H1 (cell line): ENCODE measurements around the gene EEF2K. TPM values are rescaled to one million over a fixed set of nuclear protein-coding genes. Genes with fewer than 3 reads are reported as not detected.
A peak's percentile ranks its signal among the peaks of the same experiment; 100 is the strongest.

ENCODE experiments used
- CTCF ChIA-PET: fragments of 300-600 bp; sonication (Branson Sonifier 250); formaldehyde crosslinking; loops from one replicate; lab custom pipeline; 2021; ENCODE audit not compliant: partially characterized antibody; lab: Charles Lee
- POLR2A ChIA-PET: fragments of 300-600 bp; sonication (Branson Sonifier 250); formaldehyde crosslinking; loops from one replicate; lab custom pipeline; 2021; ENCODE audit warnings: inconsistent platforms; ENCODE audit not compliant: partially characterized antibody; lab: Charles Lee
- DNase-seq, 2 experiments: peaks; one replicate each; pipeline versions ENCODE4 v3.0.0 to v3.0.0-alpha.2; 2010 to 2022; ENCODE audit warnings: low spot score in 2 of 2, low read depth in 1 of 2, mixed read lengths in 1 of 2
- FAIRE-seq: peaks from 2 replicates; lab custom pipeline; 2011; peaks lifted over from hg19 to GRCh38; lab: Jason Lieb, UNC
- H2AFZ ChIP-seq: 2 replicates; pipeline ENCODE4 v1.8.1; 2012; ENCODE audit warnings: low read length, inconsistent platforms
- H2AK5ac ChIP-seq: 2 replicates; pipeline ENCODE4 v1.6.1; 2013; ENCODE audit warnings: low read depth, low read length
- H2BK120ac ChIP-seq: replicated peaks from 2 replicates; pipeline ENCODE3; 2013; ENCODE audit warnings: low read depth, low read length, inconsistent platforms
- H2BK12ac ChIP-seq: 2 replicates; pipeline ENCODE4 v1.6.1; 2013; ENCODE audit warnings: low read depth, low read length
- H2BK15ac ChIP-seq: 2 replicates; pipeline ENCODE4 v1.6.1; 2013; ENCODE audit warnings: low read length
- H2BK20ac ChIP-seq: 2 replicates; pipeline ENCODE4 v1.6.1; 2013; ENCODE audit warnings: low read length
- H2BK5ac ChIP-seq: 2 replicates; pipeline ENCODE4 v1.6.1; 2013; ENCODE audit warnings: low read depth, low read length
- H3K14ac ChIP-seq: 2 replicates; pipeline ENCODE4 v1.6.1; 2013; ENCODE audit warnings: inconsistent platforms; ENCODE audit not compliant: insufficient read length
- H3K18ac ChIP-seq: 2 replicates; pipeline ENCODE4 v1.6.1; 2013; ENCODE audit warnings: low read length; ENCODE audit errors: extremely low read depth
- H3K23ac ChIP-seq: 2 replicates; pipeline ENCODE4 v1.6.1; 2013; ENCODE audit warnings: inconsistent platforms; ENCODE audit not compliant: insufficient read length
- H3K23me2 ChIP-seq: 2 replicates; pipeline ENCODE4 v1.6.1; 2013; ENCODE audit warnings: low read depth, low read length
- H3K27ac ChIP-seq: 2 replicates; pipeline ENCODE4 v1.6.1; 2011; ENCODE audit warnings: low read depth, low read length, inconsistent platforms
- H3K27me3 ChIP-seq, 4 experiments: replicated peaks in 1 of 4; 1 replicate in 1 of 4; 2 replicates in 3 of 4; pipeline versions ENCODE4 v1.6.1 to v1.8.1; 2011 to 2013; ENCODE audit warnings: low read length in 3 of 4, mild to moderate bottlenecking in 3 of 4, inconsistent platforms in 2 of 4, mixed read lengths in 2 of 4, moderate library complexity in 1 of 4; ENCODE audit not compliant: control insufficient read depth in 3 of 4, insufficient read depth in 3 of 4; ENCODE audit errors: extremely low read depth in 1 of 4
- H3K36me3 ChIP-seq, 4 experiments: 2 replicates each; pipeline versions ENCODE4 v1.6.1 to v1.8.1; 2011 to 2013; ENCODE audit warnings: mild to moderate bottlenecking in 4 of 4, low read length in 3 of 4, moderate library complexity in 2 of 4, control low read depth in 1 of 4, inconsistent platforms in 1 of 4; ENCODE audit not compliant: insufficient read depth in 4 of 4, control insufficient read depth in 2 of 4
- H3K4ac ChIP-seq: replicated peaks from 2 replicates; pipeline ENCODE3; 2013; ENCODE audit warnings: low read length, low read depth, mixed read lengths, inconsistent platforms; ENCODE audit not compliant: insufficient read length
- H3K4me1 ChIP-seq, 4 experiments: replicated peaks in 1 of 4; 1 replicate in 1 of 4; 2 replicates in 3 of 4; pipeline versions ENCODE4 v1.6.1 to v1.8.1; 2011 to 2013; ENCODE audit warnings: low read length in 3 of 4, inconsistent platforms in 2 of 4, mixed read lengths in 1 of 4; ENCODE audit not compliant: insufficient read depth in 4 of 4, control insufficient read depth in 3 of 4
- H3K4me2 ChIP-seq, 2 experiments: 2 replicates each; pipeline versions ENCODE4 v1.6.1 to v1.8.1; 2011 to 2013; ENCODE audit warnings: low read depth in 2 of 2, low read length in 2 of 2, control low read depth in 1 of 2, inconsistent platforms in 1 of 2, mild to moderate bottlenecking in 1 of 2; ENCODE audit not compliant: insufficient read depth in 1 of 2
- H3K4me3 ChIP-seq, 4 experiments: fragments of 200-600, 300-600 bp in 1 of 4; sonication (generic), shearing (Covaris generic), sonication (Bioruptor Twin) in 1 of 4; 2 replicates each; pipeline versions ENCODE4 v1.5.1 to v1.8.1; 2011 to 2016; ENCODE audit warnings: low read length in 4 of 4, low read depth in 3 of 4, control low read depth in 2 of 4, inconsistent platforms in 2 of 4, mild to moderate bottlenecking in 2 of 4, mixed read lengths in 1 of 4, moderate library complexity in 1 of 4; ENCODE audit not compliant: insufficient read depth in 2 of 4; ENCODE audit errors: extremely low read depth in 1 of 4
- H3K56ac ChIP-seq: replicated peaks from 2 replicates; pipeline ENCODE3; 2013; ENCODE audit warnings: low read depth, mild to moderate bottlenecking, mixed read lengths, low read length, inconsistent platforms; ENCODE audit not compliant: insufficient read length
- H3K79me1 ChIP-seq: 2 replicates; pipeline ENCODE4 v1.6.1; 2013; ENCODE audit warnings: low read depth, low read length, control low read depth
- H3K79me2 ChIP-seq, 2 experiments: 2 replicates each; pipeline versions ENCODE4 v1.6.1 to v1.8.1; 2012 to 2013; ENCODE audit warnings: low read length in 2 of 2, mild to moderate bottlenecking in 2 of 2, inconsistent platforms in 1 of 2; ENCODE audit not compliant: insufficient read depth in 2 of 2, control insufficient read depth in 1 of 2
- H3K9ac ChIP-seq, 4 experiments: replicated peaks in 1 of 4; 1 replicate in 1 of 4; 2 replicates in 3 of 4; pipeline versions ENCODE4 v1.6.1 to v1.8.1; 2011 to 2013; ENCODE audit warnings: low read depth in 3 of 4, low read length in 3 of 4, control low read depth in 2 of 4, mild to moderate bottlenecking in 2 of 4, moderate library complexity in 2 of 4, inconsistent platforms in 1 of 4; ENCODE audit errors: extremely low read depth in 1 of 4
- H3K9me3 ChIP-seq, 2 experiments: 2 replicates each; pipeline versions ENCODE4 v1.6.1 to v1.8.1; 2012 to 2013; ENCODE audit warnings: mild to moderate bottlenecking in 2 of 2, moderate library complexity in 2 of 2, control low read depth in 1 of 2, inconsistent platforms in 1 of 2, low read depth in 1 of 2, low read length in 1 of 2, mixed read lengths in 1 of 2; ENCODE audit not compliant: insufficient read depth in 2 of 2
- H4K20me1 ChIP-seq, 2 experiments: replicated peaks in 1 of 2; 2 replicates each; pipeline versions ENCODE3 to v1.8.1; 2011 to 2013; ENCODE audit warnings: inconsistent platforms in 2 of 2, low read length in 2 of 2, mild to moderate bottlenecking in 1 of 2; ENCODE audit not compliant: insufficient read depth in 2 of 2, control insufficient read depth in 1 of 2
- H4K5ac ChIP-seq: 2 replicates; pipeline ENCODE4 v1.6.1; 2013; ENCODE audit warnings: low read length, low read depth, mixed read lengths, inconsistent platforms; ENCODE audit not compliant: insufficient read length
- H4K8ac ChIP-seq: 2 replicates; pipeline ENCODE4 v1.8.0; 2013; ENCODE audit warnings: mild to moderate bottlenecking, moderate library complexity, low read length, inconsistent platforms; ENCODE audit not compliant: insufficient read depth; ENCODE audit errors: extremely low read depth
- H4K91ac ChIP-seq: replicated peaks from 2 replicates; pipeline ENCODE3; 2013; ENCODE audit warnings: low read length, mixed read lengths, inconsistent platforms; ENCODE audit not compliant: insufficient read length
- ASH2L ChIP-seq: fragments of 200-600, 300-600 bp; sonication (generic); IDR thresholded peaks from one replicate; pipeline ENCODE4 v1.7.1; 2017; ENCODE audit warnings: low read length
- GTF2F1 ChIP-seq: IDR thresholded peaks from 2 replicates; pipeline ENCODE4 v1.6.1; 2012; ENCODE audit warnings: low read depth, low read length, improper control_type of control experiment, borderline replicate concordance
- HDAC2 ChIP-seq, 2 experiments: fragments of 300-600 bp in 1 of 2; sonication (generic) in 1 of 2; IDR thresholded peaks; 2 replicates each; pipeline ENCODE4 v1.6.1; 2011 to 2012; ENCODE audit warnings: low read depth in 2 of 2, low read length in 2 of 2, mild to moderate bottlenecking in 2 of 2, moderate library complexity in 2 of 2, borderline replicate concordance in 1 of 2, inconsistent platforms in 1 of 2
- NANOG ChIP-seq: IDR thresholded peaks from 2 replicates; pipeline ENCODE4 v1.6.1; 2011; ENCODE audit warnings: low read length, low read depth, mild to moderate bottlenecking, inconsistent platforms; ENCODE audit not compliant: insufficient read depth, poor library complexity, severe bottlenecking
- RXRA ChIP-seq: IDR thresholded peaks from 2 replicates; pipeline ENCODE4 v1.6.1; 2011; ENCODE audit warnings: low read depth, mild to moderate bottlenecking, low read length, moderate library complexity; ENCODE audit not compliant: insufficient read depth
- SIX5 ChIP-seq: IDR thresholded peaks from 2 replicates; pipeline ENCODE4 v1.6.1; 2011; ENCODE audit warnings: mild to moderate bottlenecking, low read depth, low read length
- WGBS, 2 experiments: shearing (Covaris generic) in 1 of 2; methylation state at CpG; one replicate each; pipeline versions ENCODE4 v1.1.6 to v1.1.7; 2013 to 2015; ENCODE audit warnings: low lambda C conversion rate in 2 of 2, mixed read lengths in 2 of 2, inconsistent platforms in 1 of 2, low coverage in 1 of 2, missing lambda C conversion rate in 1 of 2; ENCODE audit not compliant: insufficient replicate concordance in 2 of 2, insufficient coverage in 1 of 2, insufficient read length in 1 of 2; ENCODE audit errors: extremely low coverage in 1 of 2, missing lambda C conversion rate in 1 of 2; 5-methylcytosine and 5-hydroxymethylcytosine counted together
- long read RNA-seq, 2 experiments: library from RNA in 1 of 2; library from capped mRNA in 1 of 2; stranded (forward); transcript quantifications; one replicate each; pipeline ENCODE4 v2.0.0, GENCODE V29; 2021; ENCODE audit warnings: inconsistent platforms in 1 of 2
- polyA minus RNA-seq, 3 experiments: library from RNA; depleted of rRNA, polyadenylated mRNA; stranded (reverse); fragments of >200 nt; gene quantifications; 1 replicate in 2 of 3; 2 replicates in 1 of 3; pipeline ENCODE4 v1.2.3, GENCODE V29; 2011
- polyA plus RNA-seq, 7 experiments: library from polyadenylated mRNA; depleted of rRNA in 3 of 7; stranded (reverse) in 5 of 7; unstranded in 2 of 7; fragments of >200 nt in 5 of 7; fragments of 200-250 nt in 2 of 7; gene quantifications; 1 replicate in 5 of 7; 2 replicates in 1 of 7; 4 replicates in 1 of 7; pipeline versions ENCODE4 v1.2.1 to v1.2.3, GENCODE V29; 2011 to 2013; ENCODE audit warnings: missing spikeins in 2 of 7, mixed read lengths in 2 of 7
- total RNA-seq: library from RNA; stranded (reverse); fragmentation: NEBNext Ultra II Directional; extraction: Animal tissue kit (Norgen Biotek cat#: 25700); gene quantifications from 2 replicates; pipeline ENCODE4 v1.2.1, GENCODE V29; 2021

EEF2K gene
- 30.2 and 30.5 TPM in 2 replicates for total RNA-seq
- 14.9 and 16.3 TPM in 2 replicates for polyA plus RNA-seq (2011; rRNA removed)
- polyA plus RNA-seq (2011; cell fraction: cytosol; rRNA removed) = 11.8 TPM
- polyA plus RNA-seq (2011; cell fraction: nucleus; rRNA removed) = 31.1 TPM
- polyA plus RNA-seq (2012, experiment 1 of 2) = 10.5 to 14.2 TPM (median 13.2 TPM) in 4 replicates
- 9.7 TPM for polyA plus RNA-seq (2012, experiment 2 of 2)
- polyA plus RNA-seq (2013, experiment 1 of 2) = 12.2 TPM
- 14.9 TPM for polyA plus RNA-seq (2013, experiment 2 of 2)
- polyA minus RNA-seq (2011; rRNA and poly(A)+ RNA removed) = 49.2 and 51.9 TPM in 2 replicates
- polyA minus RNA-seq (2011; cell fraction: cytosol; rRNA and poly(A)+ RNA removed) = 23.4 TPM
- polyA minus RNA-seq (2011; cell fraction: nucleus; rRNA and poly(A)+ RNA removed) = 13.7 TPM
- long read RNA-seq, experiment 1, partial matches to known transcripts = 0 of 6 reads
- long read RNA-seq, experiment 1, other reads (novel, unspliced or antisense) = 6 of 6 reads
- long read RNA-seq, experiment 2 = 0 reads

DNA sequence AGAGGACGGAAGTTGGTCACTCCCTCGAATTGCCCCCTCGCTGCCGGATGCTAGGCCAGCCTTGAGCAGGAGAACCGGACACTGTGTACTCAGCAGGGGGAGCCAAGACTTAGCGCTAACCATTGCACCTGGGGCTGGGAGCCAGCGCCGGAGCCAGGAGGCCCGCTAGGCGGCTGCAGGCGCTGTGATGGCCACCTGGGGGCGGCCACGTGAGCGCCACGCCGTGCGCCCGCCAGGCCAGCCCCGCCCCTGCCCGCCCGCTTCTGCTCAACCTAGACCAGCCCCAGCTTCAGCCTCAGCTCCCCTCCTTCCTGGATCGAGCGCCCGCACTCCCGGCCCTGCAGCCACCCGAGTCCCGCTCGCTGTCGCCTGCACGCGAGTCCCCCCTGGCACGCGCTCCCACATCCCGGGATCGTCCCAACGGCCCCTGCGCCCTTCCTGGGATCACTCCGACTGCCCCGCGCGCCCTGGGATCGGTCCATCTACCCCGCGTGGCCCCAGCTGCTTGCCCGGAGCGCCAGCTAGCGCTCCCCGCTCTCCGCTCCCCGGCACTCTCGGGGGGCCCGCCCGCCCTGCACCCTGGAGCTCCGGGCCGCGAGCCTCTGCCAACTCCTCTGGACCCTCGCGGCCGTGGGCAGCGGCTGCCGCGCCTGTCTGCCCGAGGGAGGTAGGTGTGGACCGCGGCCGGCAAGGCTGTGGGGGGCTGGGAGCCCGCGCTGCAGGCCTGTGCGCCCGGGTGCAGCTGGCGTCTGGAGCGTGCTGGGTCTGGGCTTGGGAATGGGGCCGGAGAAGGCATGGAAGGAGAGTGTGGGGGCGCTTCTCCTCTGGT is at the start of gene EEF2K:
Gene EEF2K, plus strand, starts transcription at position 266 of the 829 bp plus-strand sequence. CDS start 19,452 bp downstream, outside the sequence.
- DNase-seq = peak; percentile 83 to 89
- H3K4me3 ChIP-seq = peak within 1 kb of the TSS; percentile 65 to 85 (median 76)
- H3K79me2 ChIP-seq = peaks cover 3 to 40% of the 10 kb centered on the region in 2 experiments; a peak in 3 of 4 replicates
- H3K9me3 ChIP-seq = peaks cover 0 to 6% of the 10 kb centered on the region in 2 experiments; a peak in 1 of 4 replicates
- peak within 1 kb of the TSS; percentile 94 for H3K18ac ChIP-seq
- H3K4ac ChIP-seq = no peak within 1 kb of the TSS
- H2BK5ac ChIP-seq = peak within 1 kb of the TSS; percentile 75; the same call in 1 of the 2 replicates
- ChIA-PET POLR2A (interaction anchor here (0.9 to 3.0 kb wide), 8 partner anchors 9 to 91 kb away, joined by 3 to 18 read pairs (median 4); partner anchors contain the start of gene POLR3E), CTCF (interaction anchor here (0.8 to 11.1 kb wide), 12 partner anchors 9 to 137 kb away, joined by 3 to 66 read pairs (median 6); partner anchors contain the start of gene POLR3E)
- H3K36me3 ChIP-seq = no peaks in the 10 kb centered on the region
- no peak within 1 kb of the TSS for H2AFZ ChIP-seq
- peaks cover 5% of the 10 kb centered on the region; the same call in 1 of the 2 replicates for H3K79me1 ChIP-seq
- no peak within 1 kb of the TSS for H2AK5ac ChIP-seq
- H3K9ac ChIP-seq = peak within 1 kb of the TSS in 3 of 4 experiments; percentile 38 to 81 (median 50); a peak in 6 of 7 replicates
- no peak within 1 kb of the TSS for H2BK12ac ChIP-seq
- H3K14ac ChIP-seq = no peak within 1 kb of the TSS
- FAIRE-seq = no peak
- peaks cover 0 to 3% of the 10 kb centered on the region in 2 experiments for H4K20me1 ChIP-seq
- no peak within 1 kb of the TSS for H2BK120ac ChIP-seq
- H2BK20ac ChIP-seq = no peak within 1 kb of the TSS
- peak within 1 kb of the TSS; percentile 73 to 77 for H3K4me2 ChIP-seq
- peaks cover 6% of the 10 kb centered on the region for H3K23me2 ChIP-seq
- H3K4me1 ChIP-seq = peaks cover 0 to 7% (median 4%) of the 10 kb centered on the region in 4 experiments; a peak in 4 of 7 replicates
- H4K5ac ChIP-seq = peak within 1 kb of the TSS; percentile 42
- H3K27ac ChIP-seq = no peak within 1 kb of the TSS
- peak within 1 kb of the TSS; percentile 4 for H3K56ac ChIP-seq
- H4K91ac ChIP-seq = peak within 1 kb of the TSS; percentile 25
- 1% methylated on average over 68 of the region's 74 CpGs; no CpG with 5 or more reads in 1 of the 2 experiments for WGBS, 2 experiments
- peak within 1 kb of the TSS; percentile 57 for H4K8ac ChIP-seq
- H3K23ac ChIP-seq = no peak within 1 kb of the TSS
- H3K27me3 ChIP-seq = no peaks in the 10 kb centered on the region
- H2BK15ac ChIP-seq = no peak within 1 kb of the TSS
- TF ChIP-seq RXRA (no peak), NANOG (no peak), GTF2F1 (no peak), SIX5 (no peak), ASH2L (peak; percentile 93), HDAC2 (IDR thresholded peaks at IDR 0.05; ENCODE audit: borderline replicate concordance in 1 of 2, low read depth in 2 of 2, low read length in 2 of 2) (peak; percentile 22 to 90; a peak in 3 of 4 replicates)
